Stimulated activated naive CD8-positive, alpha-beta T cell treated with anti-CD3 and anti-CD28 coated beads, Interleukin-15, Interleukin-2, amounts not matched to agents 100 U/mL and 50 U/mL, for 24 hours (primary cell): Measurements from ENCODE around the gene RNF123.

Experiments
- ATAC-seq: fragments of 150-1000 bp; cut with Tn5 transposase; one replicate; pipeline ENCODE4 v1.10.0; 2021
- DNase-seq: peaks from one replicate; pipeline ENCODE4 v3.0.0; 2021

RNF123 gene

GRCh38 chr3:49750056-49750455 is 60.7 kb downstream of the RNF123 start:
- ATAC-seq (no peak), DNase-seq (no peak)

DNA sequence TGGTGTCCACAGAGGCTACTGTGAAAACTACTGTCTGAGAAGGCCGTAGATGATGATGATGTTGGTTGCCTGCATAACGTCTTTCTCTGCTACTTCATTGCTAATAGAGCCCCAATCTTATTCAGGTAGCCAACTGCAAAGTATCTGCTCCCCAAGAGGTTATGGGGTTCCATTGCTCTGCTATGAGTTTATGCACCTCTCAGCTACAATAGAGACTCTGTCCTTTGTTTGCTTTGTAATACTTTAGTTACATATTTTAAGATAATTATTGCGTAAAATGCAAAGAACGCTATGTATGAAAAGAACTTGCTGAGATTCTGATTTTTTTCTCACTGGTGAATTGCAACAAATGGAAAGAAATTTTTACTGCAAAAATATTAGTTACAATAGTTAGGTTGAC is 62.1 kb downstream of the RNF123 start:
- no peak for DNase-seq
- ATAC-seq = no peak

- DNase-seq (no peak), ATAC-seq (no peak)
Observed at GRCh38 chr3:49754536-49754935, 65.2 kb downstream of the RNF123 start.

DNA sequence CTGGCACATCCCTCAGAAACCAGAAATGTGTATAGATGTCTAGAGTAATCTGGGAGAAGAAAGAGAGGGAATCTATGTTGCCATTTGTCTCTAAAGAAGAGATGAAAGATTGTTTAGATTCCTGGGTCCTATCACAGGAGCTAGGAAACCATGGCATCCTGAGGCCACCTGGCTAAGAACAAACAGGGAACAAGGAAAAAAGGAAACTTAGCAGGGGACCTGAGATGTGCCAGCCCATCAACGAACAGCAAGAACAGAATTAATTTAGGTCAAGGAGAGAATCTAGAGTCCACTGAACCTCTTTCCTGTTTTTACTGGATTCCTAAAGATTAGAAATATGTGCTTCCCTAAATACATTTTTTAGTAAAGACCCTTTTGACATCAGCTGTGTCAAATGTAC is 66.7 kb downstream of the RNF123 start:
- DNase-seq (no peak), ATAC-seq (no peak)

DNA sequence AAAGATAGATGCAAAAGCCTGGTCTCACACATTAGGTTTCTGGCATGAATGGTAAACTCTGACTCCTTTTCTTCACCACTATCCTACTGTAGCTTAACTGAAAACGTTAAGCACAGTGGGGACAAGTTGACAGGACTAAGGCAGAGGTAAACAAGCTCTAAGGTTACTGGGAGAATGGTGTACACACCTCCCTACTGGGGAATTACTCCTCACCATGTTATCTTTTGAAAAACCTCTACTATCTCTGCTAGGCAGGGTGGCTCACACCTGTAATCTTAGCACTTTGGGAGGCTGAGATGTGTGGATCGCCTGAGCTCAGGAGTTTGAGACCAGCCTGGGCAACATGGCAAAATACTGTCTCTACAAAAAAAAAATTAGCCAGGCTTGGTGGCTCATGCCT is 67.8 kb downstream of the RNF123 start:
- ATAC-seq = no peak
- no peak for DNase-seq

- DNase-seq (no peak), ATAC-seq (no peak)
Observed at GRCh38 chr3:49759226-49759625, 69.9 kb downstream of the RNF123 start.

DNA sequence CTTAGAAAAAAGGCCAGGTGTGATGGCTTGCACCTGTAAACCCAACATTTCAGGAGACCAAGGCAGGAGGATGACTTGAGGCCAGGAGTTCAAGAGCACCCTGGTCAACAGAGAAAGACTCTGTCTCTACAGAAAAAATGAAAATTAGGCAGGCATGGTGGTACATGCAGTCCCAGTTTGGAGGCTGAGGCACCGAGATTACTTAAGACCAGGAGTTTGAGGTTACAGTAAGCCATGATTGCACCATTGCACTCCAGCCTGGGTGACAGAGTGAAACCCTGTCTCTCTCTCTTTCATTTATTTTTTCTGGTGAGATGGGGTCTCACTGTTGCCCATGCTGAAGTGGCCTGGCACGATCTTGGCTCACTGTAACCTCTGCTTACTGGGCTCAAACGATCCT is 72.3 kb downstream of the RNF123 start:
- ATAC-seq = no peak
- DNase-seq = no peak

GRCh38 chr3:49763981-49764380 is 74.6 kb downstream of the RNF123 start:
- ATAC-seq (no peak), DNase-seq (no peak)

DNA sequence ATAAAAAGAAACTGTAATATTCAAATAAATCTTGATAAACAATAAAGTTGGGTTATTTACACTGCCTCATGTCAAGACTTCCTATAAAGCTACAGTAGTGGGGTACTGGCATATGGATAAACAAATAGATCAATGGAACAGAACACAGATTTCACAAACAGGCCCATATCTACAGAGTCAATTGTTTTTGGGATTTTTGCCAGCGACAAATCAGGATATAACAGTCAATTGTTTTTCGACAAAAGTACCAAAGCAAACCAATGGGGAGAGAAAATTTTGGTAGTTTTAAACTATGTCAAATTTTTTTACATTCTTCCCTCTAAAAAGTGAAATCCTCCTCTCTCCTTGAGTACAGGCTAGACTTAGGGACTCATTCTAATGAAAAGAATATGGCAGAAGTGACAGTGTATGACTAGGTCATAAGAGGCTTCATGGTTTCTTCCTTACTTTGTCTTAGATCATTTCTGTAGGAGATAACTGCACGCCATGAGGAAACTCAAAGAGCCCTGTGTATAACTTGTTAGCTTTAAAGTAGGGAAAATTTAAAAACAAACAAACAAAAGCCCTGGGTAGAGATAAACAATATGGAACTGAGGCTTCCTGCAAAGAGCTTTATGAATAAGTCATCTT is 80.0 kb downstream of the RNF123 start:
- peak; percentile 61 for ATAC-seq

DNA sequence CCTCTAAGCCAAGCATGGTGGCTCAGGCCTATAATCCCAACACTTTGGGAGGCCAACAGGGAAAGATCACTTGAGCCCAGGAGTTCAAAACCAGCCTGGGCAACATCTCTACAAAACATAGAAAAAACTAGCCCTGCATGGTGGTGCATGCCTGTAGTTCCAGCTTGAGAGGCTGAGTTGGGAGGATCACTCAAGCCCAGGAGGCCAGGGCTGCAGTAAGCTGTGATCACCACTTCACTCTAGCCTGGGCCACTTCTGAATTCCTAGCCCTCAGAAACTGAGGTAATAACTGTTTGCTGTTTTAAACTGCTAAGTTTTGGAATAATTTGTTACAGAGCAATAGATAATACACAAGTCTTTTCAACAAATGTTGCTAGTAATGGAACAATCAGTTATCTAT is 80.6 kb downstream of the RNF123 start:
- ATAC-seq (no peak), DNase-seq (no peak)

More for the DNA sequence above, 80.0 kb downstream of the RNF123 start:
- no peak for DNase-seq
